Sigmoid colon (tissue), 3 donors: ENCODE measurements around the gene EMC6.

ENCODE experiments used
- CTCF ChIP-seq, 4 experiments: fragments of 450-650 bp in 3 of 4; fragments of 200-600 bp in 1 of 4; IDR thresholded peaks; one replicate each; pipeline ENCODE4 v1.5.1; 2016 to 2019; ENCODE audit warnings: antibody characterized with exemption in 4 of 4, mild to moderate bottlenecking in 3 of 4, moderate library complexity in 2 of 4
- POLR2A ChIP-seq, 2 donors: fragments of 450-650 bp; IDR thresholded peaks; one replicate each; pipeline ENCODE4 v1.6.1; 2016; ENCODE audit warnings: antibody characterized with exemption in 2 of 2, mild to moderate bottlenecking in 2 of 2, moderate library complexity in 2 of 2

- TF ChIP-seq POLR2A (IDR thresholded peaks at IDR 0.05) (no peak), CTCF (IDR thresholded peaks at IDR 0.05) (no peak)
Measured at GRCh38 chr17:3632287-3632686, 36.3 kb upstream of the EMC6 start.
